SKM-1 treated with dmso at 0.1 percent for 144 hours (cell line): ENCODE measurements around the gene ANKRD63.

Experiments
- DNase-seq: peaks from one replicate; lab custom pipeline; 2025; ENCODE audit not compliant: unreplicated experiment; lab: John Stamatoyannopoulos, UW

The ANKRD63 gene

GRCh38 chr15:40245666-40246450, 37.0 kb downstream of the ANKRD63 start:
- no peak for DNase-seq

DNA sequence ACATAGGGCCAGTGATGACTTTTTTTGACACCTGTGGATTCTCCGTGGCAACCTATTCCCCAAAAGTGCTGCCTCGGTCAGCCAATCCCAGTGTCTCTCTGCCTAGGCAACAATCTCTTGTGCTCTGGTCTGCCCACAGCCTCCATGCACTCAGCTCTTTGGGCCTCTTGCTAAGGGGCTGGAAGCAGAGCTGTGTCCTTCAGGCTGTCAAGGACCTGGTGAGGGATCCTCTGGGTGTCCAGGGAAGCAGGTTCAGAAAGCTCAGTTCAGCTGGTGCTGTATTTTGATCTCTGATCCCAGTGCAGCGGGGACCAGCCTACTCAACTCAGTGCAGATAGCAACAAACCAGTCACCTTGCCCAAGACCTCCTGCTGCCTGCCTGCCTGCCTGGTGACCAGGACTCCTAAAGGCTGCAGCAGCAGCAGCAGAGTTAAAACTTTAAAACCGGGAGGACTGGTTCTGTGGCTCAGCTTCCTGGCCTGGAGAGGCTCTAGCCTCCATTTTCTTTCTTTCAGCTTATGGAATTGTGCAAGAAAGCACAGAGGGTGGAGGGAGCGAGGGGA, 37.8 kb downstream of the ANKRD63 start:
- DNase-seq = peak; percentile 2

GRCh38 chr15:40243126-40243810, 39.6 kb downstream of the ANKRD63 start:
- DNase-seq = peak; percentile 42

- DNase-seq = no peak
These were observed 40.3 kb downstream of the ANKRD63 start for GRCh38 chr15:40242601-40243000.

- no peak for DNase-seq
These were observed 40.7 kb downstream of the ANKRD63 start for GRCh38 chr15:40242213-40242599.

DNA sequence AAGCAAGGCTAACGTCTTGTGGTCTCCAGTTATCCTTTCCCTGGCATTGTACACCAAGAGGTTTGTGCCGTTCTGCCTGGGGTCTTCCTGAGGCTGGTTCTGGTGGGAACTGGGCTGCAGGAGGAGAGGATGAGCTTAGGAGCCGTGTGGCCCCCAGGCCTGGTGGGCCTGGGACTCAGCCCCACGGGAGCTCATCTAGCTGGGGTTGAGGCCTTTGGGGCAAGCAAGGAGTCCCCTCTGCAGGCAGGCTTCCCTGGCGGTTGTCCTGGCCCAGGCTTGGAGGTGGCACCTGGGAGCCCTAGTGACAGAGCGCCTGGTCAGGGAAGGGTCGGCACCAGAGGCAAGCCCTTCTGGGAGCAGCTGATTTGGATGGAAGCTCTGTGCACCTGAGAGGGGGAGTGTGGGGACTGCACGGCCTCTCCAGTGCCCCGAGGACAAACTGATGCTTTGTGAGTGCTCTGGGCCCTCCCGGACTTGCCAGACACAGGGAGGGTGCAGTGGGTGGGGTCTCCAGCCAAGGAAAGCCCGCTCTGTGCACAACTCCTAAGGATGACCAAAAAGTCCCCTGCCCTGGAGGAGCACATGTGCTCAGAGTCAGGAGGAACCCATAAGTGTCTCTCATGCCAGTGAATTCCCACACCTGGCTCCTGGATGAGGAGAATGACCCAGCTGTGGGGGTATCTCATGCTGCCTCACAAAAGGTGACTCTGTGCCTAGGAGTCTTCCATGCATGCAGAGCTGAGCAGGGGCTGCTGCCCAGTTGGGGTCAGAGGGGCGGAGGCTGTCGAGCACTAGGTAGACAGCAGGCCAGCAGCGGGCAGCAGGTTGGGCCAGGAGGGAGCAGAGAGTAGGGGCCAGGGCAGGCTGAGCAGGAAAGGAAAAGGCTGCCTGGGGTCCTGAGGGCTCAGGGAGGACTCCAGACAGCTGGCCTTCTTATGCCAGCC, 41.3 kb downstream of the ANKRD63 start:
- no peak for DNase-seq

DNA sequence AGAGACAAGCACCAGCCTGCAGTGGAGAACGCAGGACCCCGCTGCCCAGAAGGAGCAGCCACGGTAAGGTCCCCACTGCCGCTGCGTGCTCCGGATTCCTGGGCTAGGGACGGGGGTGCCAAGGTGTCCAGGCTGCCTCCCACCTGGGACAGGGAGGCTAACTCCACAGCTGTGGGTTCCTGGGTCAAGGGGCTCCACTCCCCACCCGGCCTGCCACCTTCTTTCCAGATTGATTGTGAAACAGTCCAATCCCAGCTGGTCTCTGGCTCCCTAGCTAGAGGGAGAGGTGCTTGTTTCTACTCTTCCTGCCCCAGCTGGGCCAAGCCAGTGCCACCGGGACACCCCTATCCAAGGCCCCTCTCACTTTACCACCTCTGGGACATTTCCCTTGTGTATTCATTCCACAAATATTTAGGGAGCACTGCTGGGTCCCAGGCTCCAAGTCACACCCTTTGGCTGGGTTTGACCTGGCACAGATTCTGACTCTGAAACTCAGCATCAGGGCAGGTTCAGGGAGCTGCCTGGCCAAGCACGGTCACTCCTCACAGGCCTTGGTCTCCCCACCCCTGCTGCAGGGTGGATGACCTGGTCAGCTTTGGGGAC, 42.1 kb downstream of the ANKRD63 start:
- DNase-seq = no peak

GRCh38 chr15:40239693-40240618, 42.9 kb downstream of the ANKRD63 start:
- no peak for DNase-seq

DNA sequence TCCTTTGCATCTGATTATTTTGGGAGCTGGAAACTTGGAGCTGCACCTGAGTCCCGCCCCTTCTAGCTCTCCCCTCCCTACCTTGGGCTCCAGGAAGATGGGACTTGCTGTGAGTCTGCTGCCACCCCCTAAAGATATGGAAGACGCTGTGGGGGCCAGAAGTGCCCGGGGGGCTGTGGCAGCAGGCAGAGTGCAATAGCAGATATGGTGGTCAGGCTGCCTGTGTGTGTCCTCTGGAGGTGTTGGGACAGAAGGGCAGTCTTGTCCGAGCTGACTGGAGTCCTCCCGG, 43.5 kb downstream of the ANKRD63 start:
- no peak for DNase-seq

- DNase-seq = no peak
These were observed 44.1 kb downstream of the ANKRD63 start, which contains the start of gene PAK6 for GRCh38 chr15:40238532-40239403. Gene PAK6 (plus strand): TSS chr15:40239063. CDS start chr15:40264786, 25,723 bp downstream.

GRCh38 chr15:40235201-40235885, 47.5 kb downstream of the ANKRD63 start:
- peak; percentile 89 for DNase-seq

GRCh38 chr15:40234783-40235182, 48.1 kb downstream of the ANKRD63 start:
- DNase-seq = peak; percentile 35

GRCh38 chr15:40233727-40234577, 48.9 kb downstream of the ANKRD63 start:
- DNase-seq = no peak

DNA sequence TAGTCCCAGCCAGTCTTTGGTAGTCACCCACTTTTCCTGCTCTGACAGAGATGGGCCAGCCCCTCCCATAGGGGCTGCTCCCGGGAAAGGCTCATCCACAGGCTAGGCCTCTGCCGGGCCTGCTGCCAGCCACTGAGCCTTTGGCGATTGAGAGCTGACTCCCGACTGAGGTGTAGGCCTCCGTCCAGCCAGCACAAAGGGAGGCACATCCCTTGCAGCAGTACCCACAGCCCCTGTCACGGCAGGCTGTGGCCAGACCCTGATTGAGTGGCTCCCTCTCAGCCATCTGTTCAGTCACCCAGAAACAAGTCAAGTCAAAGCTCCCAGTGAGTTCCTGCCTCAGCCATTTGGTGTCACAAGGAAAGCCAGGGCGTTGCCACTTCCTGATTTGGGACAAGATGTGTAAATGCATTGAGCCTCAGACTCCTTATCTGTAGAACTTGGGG, 50.2 kb downstream of the ANKRD63 start:
- no peak for DNase-seq
